ENCODE data around the gene CWC25. TPM values are rescaled to one million over a fixed set of nuclear protein-coding genes. Genes with fewer than 3 reads are reported as not detected.

CWC25 gene
- total and polyA plus RNA-seq, 2 experiments from 2014 or later: 11.6 to 29.8 TPM

GRCh38 chr17:38825762-38826247, 684 bp upstream of the CWC25 start:
- H3K4me1 ChIP-seq (ENCODE audit: insufficient read depth): no peaks in the 10 kb centered on the region; the same call in 1 of the 2 replicates
- Mint-ChIP-seq H3K36me3 (ENCODE audit: low read depth) (peaks cover 3% of the 10 kb centered on the region; the same call in 2 of the 3 replicates), H3K27me3 (ENCODE audit: insufficient read depth, low read depth, poor library complexity) (peaks cover 11% of the 10 kb centered on the region), H3K27ac (peak overlapping the region; percentile 100), H3K4me1 (peaks cover 4% of the 10 kb centered on the region; the same call in 2 of the 3 replicates), H3K9me3 (0 out of 3 replicates have a peak, but pooled peaks cover 4% of the 10 kb centered on the region), H3K4me3 (peak overlapping the region; percentile 99)
- no peaks in the 10 kb centered on the region for H3K9me2 ChIP-seq (ENCODE audit: insufficient read depth)
- peaks cover 29% of the 10 kb centered on the region for H3K79me2 ChIP-seq (replicated peaks; ENCODE audit: insufficient read depth)
- H3K36me3 ChIP-seq (ENCODE audit: insufficient read depth): no peaks in the 10 kb centered on the region
- 0 out of 2 replicates have a peak, but pooled peaks cover 15% of the 10 kb centered on the region for H3F3A ChIP-seq (replicated peaks; ENCODE audit: low read depth)
- H3K4me2 ChIP-seq: peak overlapping the region; percentile 82
- peak overlapping the region; percentile 98 for H3K27ac ChIP-seq (ENCODE audit: low read depth)
- peak overlapping the region; percentile 68 for H3K4me3 ChIP-seq
- H2AFZ ChIP-seq: no peak overlapping the region; the same call in 1 of the 2 replicates
- H4K20me1 ChIP-seq (replicated peaks; ENCODE audit: insufficient read depth): no peaks in the 10 kb centered on the region; the same call in 1 of the 2 replicates
- ATAC-seq (no peak), DNase-seq (ENCODE audit: low spot score) (peak; percentile 10)
- no peaks in the 10 kb centered on the region for H3K27me3 ChIP-seq (ENCODE audit: insufficient read depth)
- TF ChIP-seq ZNF462 (CRISPR knock-in tag; IDR thresholded peaks at IDR 0.05) (no peak), EZH2 (IDR thresholded peaks at IDR 0.05; ENCODE audit: low read depth, unreplicated experiment) (no peak), STAT1 (IDR thresholded peaks at IDR 0.05; ENCODE audit: unreplicated experiment) (no peak), NANOG (IDR thresholded peaks at IDR 0.05; ENCODE audit: borderline replicate concordance) (no peak), JUNB (IDR thresholded peaks at IDR 0.05; ENCODE audit: unreplicated experiment) (no peak), ZNF114 (CRISPR knock-in tag; IDR thresholded peaks at IDR 0.05) (no peak)
- TF ChIP-seq, protein P1, sequence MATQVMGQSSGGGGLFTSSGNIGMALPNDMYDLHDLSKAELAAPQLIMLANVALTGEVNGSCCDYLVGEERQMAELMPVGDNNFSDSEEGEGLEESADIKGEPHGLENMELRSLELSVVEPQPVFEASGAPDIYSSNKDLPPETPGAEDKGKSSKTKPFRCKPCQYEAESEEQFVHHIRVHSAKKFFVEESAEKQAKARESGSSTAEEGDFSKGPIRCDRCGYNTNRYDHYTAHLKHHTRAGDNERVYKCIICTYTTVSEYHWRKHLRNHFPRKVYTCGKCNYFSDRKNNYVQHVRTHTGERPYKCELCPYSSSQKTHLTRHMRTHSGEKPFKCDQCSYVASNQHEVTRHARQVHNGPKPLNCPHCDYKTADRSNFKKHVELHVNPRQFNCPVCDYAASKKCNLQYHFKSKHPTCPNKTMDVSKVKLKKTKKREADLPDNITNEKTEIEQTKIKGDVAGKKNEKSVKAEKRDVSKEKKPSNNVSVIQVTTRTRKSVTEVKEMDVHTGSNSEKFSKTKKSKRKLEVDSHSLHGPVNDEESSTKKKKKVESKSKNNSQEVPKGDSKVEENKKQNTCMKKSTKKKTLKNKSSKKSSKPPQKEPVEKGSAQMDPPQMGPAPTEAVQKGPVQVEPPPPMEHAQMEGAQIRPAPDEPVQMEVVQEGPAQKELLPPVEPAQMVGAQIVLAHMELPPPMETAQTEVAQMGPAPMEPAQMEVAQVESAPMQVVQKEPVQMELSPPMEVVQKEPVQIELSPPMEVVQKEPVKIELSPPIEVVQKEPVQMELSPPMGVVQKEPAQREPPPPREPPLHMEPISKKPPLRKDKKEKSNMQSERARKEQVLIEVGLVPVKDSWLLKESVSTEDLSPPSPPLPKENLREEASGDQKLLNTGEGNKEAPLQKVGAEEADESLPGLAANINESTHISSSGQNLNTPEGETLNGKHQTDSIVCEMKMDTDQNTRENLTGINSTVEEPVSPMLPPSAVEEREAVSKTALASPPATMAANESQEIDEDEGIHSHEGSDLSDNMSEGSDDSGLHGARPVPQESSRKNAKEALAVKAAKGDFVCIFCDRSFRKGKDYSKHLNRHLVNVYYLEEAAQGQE (IDR thresholded peaks at IDR 0.05; ENCODE audit: unreplicated experiment): no peak

Measured in GM23338 (cell line).